MM.1S (cell line): ENCODE data around the gene CACNG8.

Experiments
- EZH2 ChIP-seq: fragments of 300-600 bp; sonication (generic); optimal IDR thresholded peaks from 2 replicates; pipeline ENCODE3; 2017; ENCODE audit warnings: low read depth, mild to moderate bottlenecking, antibody characterized with exemption, low read length, mixed read lengths
- EZH2phosphoT487 ChIP-seq: fragments of 300-600 bp; sonication (generic); IDR thresholded peaks from 2 replicates; pipeline ENCODE4 v1.6.1; 2018; ENCODE audit warnings: antibody characterized with exemption, low read length

DNA sequence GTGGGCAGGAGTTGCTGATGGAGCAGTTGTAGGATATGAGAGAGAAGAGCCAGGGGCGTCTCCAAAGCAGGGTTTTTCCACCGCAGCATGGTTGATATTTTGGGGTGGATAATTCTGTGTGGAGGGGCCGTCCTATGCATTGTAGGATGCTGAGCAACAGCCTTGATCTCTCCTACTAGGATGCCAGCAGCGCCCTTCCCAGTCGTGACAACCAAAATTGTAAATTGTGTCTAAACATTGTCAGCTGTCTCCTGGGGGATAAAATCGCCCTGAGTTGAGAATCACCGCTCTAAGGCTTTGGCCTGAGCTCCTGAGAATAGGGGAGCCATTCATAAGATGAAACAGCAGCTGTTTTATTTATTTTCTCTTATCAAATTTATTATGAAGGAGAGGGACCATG, 4.2 kb downstream of the CACNG8 start:
- no peak for TF ChIP-seq EZH2
- TF ChIP-seq EZH2phosphoT487 = no peak
